H1 (cell line): ENCODE measurements around the gene FXYD7. TPM values are rescaled to one million over a fixed set of nuclear protein-coding genes. Genes with fewer than 3 reads are reported as not detected.

Experiments
- CTCF ChIA-PET: fragments of 300-600 bp; sonication (Branson Sonifier 250); formaldehyde crosslinking; loops from one replicate; lab custom pipeline; 2021; ENCODE audit not compliant: partially characterized antibody; lab: Charles Lee
- POLR2A ChIA-PET: fragments of 300-600 bp; sonication (Branson Sonifier 250); formaldehyde crosslinking; loops from one replicate; lab custom pipeline; 2021; ENCODE audit warnings: inconsistent platforms; ENCODE audit not compliant: partially characterized antibody; lab: Charles Lee
- DNase-seq, 2 experiments: peaks; one replicate each; pipeline versions ENCODE4 v3.0.0 to v3.0.0-alpha.2; 2010 to 2022; ENCODE audit warnings: low spot score in 2 of 2, low read depth in 1 of 2, mixed read lengths in 1 of 2
- FAIRE-seq: peaks from 2 replicates; lab custom pipeline; 2011; peaks lifted over from hg19 to GRCh38; lab: Jason Lieb, UNC
- H2AFZ ChIP-seq: 2 replicates; pipeline ENCODE4 v1.8.1; 2012; ENCODE audit warnings: low read length, inconsistent platforms
- H2AK5ac ChIP-seq: 2 replicates; pipeline ENCODE4 v1.6.1; 2013; ENCODE audit warnings: low read depth, low read length
- H2BK120ac ChIP-seq: replicated peaks from 2 replicates; pipeline ENCODE3; 2013; ENCODE audit warnings: low read depth, low read length, inconsistent platforms
- H2BK12ac ChIP-seq: 2 replicates; pipeline ENCODE4 v1.6.1; 2013; ENCODE audit warnings: low read depth, low read length
- H2BK15ac ChIP-seq: 2 replicates; pipeline ENCODE4 v1.6.1; 2013; ENCODE audit warnings: low read length
- H2BK20ac ChIP-seq: 2 replicates; pipeline ENCODE4 v1.6.1; 2013; ENCODE audit warnings: low read length
- H2BK5ac ChIP-seq: 2 replicates; pipeline ENCODE4 v1.6.1; 2013; ENCODE audit warnings: low read depth, low read length
- H3K14ac ChIP-seq: 2 replicates; pipeline ENCODE4 v1.6.1; 2013; ENCODE audit warnings: inconsistent platforms; ENCODE audit not compliant: insufficient read length
- H3K18ac ChIP-seq: 2 replicates; pipeline ENCODE4 v1.6.1; 2013; ENCODE audit warnings: low read length; ENCODE audit errors: extremely low read depth
- H3K23ac ChIP-seq: 2 replicates; pipeline ENCODE4 v1.6.1; 2013; ENCODE audit warnings: inconsistent platforms; ENCODE audit not compliant: insufficient read length
- H3K23me2 ChIP-seq: 2 replicates; pipeline ENCODE4 v1.6.1; 2013; ENCODE audit warnings: low read depth, low read length
- H3K27ac ChIP-seq: 2 replicates; pipeline ENCODE4 v1.6.1; 2011; ENCODE audit warnings: low read depth, low read length, inconsistent platforms
- H3K27me3 ChIP-seq, 4 experiments: replicated peaks in 1 of 4; 1 replicate in 1 of 4; 2 replicates in 3 of 4; pipeline versions ENCODE4 v1.6.1 to v1.8.1; 2011 to 2013; ENCODE audit warnings: low read length in 3 of 4, mild to moderate bottlenecking in 3 of 4, inconsistent platforms in 2 of 4, mixed read lengths in 2 of 4, moderate library complexity in 1 of 4; ENCODE audit not compliant: control insufficient read depth in 3 of 4, insufficient read depth in 3 of 4; ENCODE audit errors: extremely low read depth in 1 of 4
- H3K36me3 ChIP-seq, 4 experiments: 2 replicates each; pipeline versions ENCODE4 v1.6.1 to v1.8.1; 2011 to 2013; ENCODE audit warnings: mild to moderate bottlenecking in 4 of 4, low read length in 3 of 4, moderate library complexity in 2 of 4, control low read depth in 1 of 4, inconsistent platforms in 1 of 4; ENCODE audit not compliant: insufficient read depth in 4 of 4, control insufficient read depth in 2 of 4
- H3K4ac ChIP-seq: replicated peaks from 2 replicates; pipeline ENCODE3; 2013; ENCODE audit warnings: low read length, low read depth, mixed read lengths, inconsistent platforms; ENCODE audit not compliant: insufficient read length
- H3K4me1 ChIP-seq, 4 experiments: replicated peaks in 1 of 4; 1 replicate in 1 of 4; 2 replicates in 3 of 4; pipeline versions ENCODE4 v1.6.1 to v1.8.1; 2011 to 2013; ENCODE audit warnings: low read length in 3 of 4, inconsistent platforms in 2 of 4, mixed read lengths in 1 of 4; ENCODE audit not compliant: insufficient read depth in 4 of 4, control insufficient read depth in 3 of 4
- H3K4me2 ChIP-seq, 2 experiments: 2 replicates each; pipeline versions ENCODE4 v1.6.1 to v1.8.1; 2011 to 2013; ENCODE audit warnings: low read depth in 2 of 2, low read length in 2 of 2, control low read depth in 1 of 2, inconsistent platforms in 1 of 2, mild to moderate bottlenecking in 1 of 2; ENCODE audit not compliant: insufficient read depth in 1 of 2
- H3K4me3 ChIP-seq, 4 experiments: fragments of 200-600, 300-600 bp in 1 of 4; sonication (generic), shearing (Covaris generic), sonication (Bioruptor Twin) in 1 of 4; 2 replicates each; pipeline versions ENCODE4 v1.5.1 to v1.8.1; 2011 to 2016; ENCODE audit warnings: low read length in 4 of 4, low read depth in 3 of 4, control low read depth in 2 of 4, inconsistent platforms in 2 of 4, mild to moderate bottlenecking in 2 of 4, mixed read lengths in 1 of 4, moderate library complexity in 1 of 4; ENCODE audit not compliant: insufficient read depth in 2 of 4; ENCODE audit errors: extremely low read depth in 1 of 4
- H3K56ac ChIP-seq: replicated peaks from 2 replicates; pipeline ENCODE3; 2013; ENCODE audit warnings: low read depth, mild to moderate bottlenecking, mixed read lengths, low read length, inconsistent platforms; ENCODE audit not compliant: insufficient read length
- H3K79me1 ChIP-seq: 2 replicates; pipeline ENCODE4 v1.6.1; 2013; ENCODE audit warnings: low read depth, low read length, control low read depth
- H3K79me2 ChIP-seq, 2 experiments: 2 replicates each; pipeline versions ENCODE4 v1.6.1 to v1.8.1; 2012 to 2013; ENCODE audit warnings: low read length in 2 of 2, mild to moderate bottlenecking in 2 of 2, inconsistent platforms in 1 of 2; ENCODE audit not compliant: insufficient read depth in 2 of 2, control insufficient read depth in 1 of 2
- H3K9ac ChIP-seq, 4 experiments: replicated peaks in 1 of 4; 1 replicate in 1 of 4; 2 replicates in 3 of 4; pipeline versions ENCODE4 v1.6.1 to v1.8.1; 2011 to 2013; ENCODE audit warnings: low read depth in 3 of 4, low read length in 3 of 4, control low read depth in 2 of 4, mild to moderate bottlenecking in 2 of 4, moderate library complexity in 2 of 4, inconsistent platforms in 1 of 4; ENCODE audit errors: extremely low read depth in 1 of 4
- H3K9me3 ChIP-seq, 2 experiments: 2 replicates each; pipeline versions ENCODE4 v1.6.1 to v1.8.1; 2012 to 2013; ENCODE audit warnings: mild to moderate bottlenecking in 2 of 2, moderate library complexity in 2 of 2, control low read depth in 1 of 2, inconsistent platforms in 1 of 2, low read depth in 1 of 2, low read length in 1 of 2, mixed read lengths in 1 of 2; ENCODE audit not compliant: insufficient read depth in 2 of 2
- H4K20me1 ChIP-seq, 2 experiments: replicated peaks in 1 of 2; 2 replicates each; pipeline versions ENCODE3 to v1.8.1; 2011 to 2013; ENCODE audit warnings: inconsistent platforms in 2 of 2, low read length in 2 of 2, mild to moderate bottlenecking in 1 of 2; ENCODE audit not compliant: insufficient read depth in 2 of 2, control insufficient read depth in 1 of 2
- H4K5ac ChIP-seq: 2 replicates; pipeline ENCODE4 v1.6.1; 2013; ENCODE audit warnings: low read length, low read depth, mixed read lengths, inconsistent platforms; ENCODE audit not compliant: insufficient read length
- H4K8ac ChIP-seq: 2 replicates; pipeline ENCODE4 v1.8.0; 2013; ENCODE audit warnings: mild to moderate bottlenecking, moderate library complexity, low read length, inconsistent platforms; ENCODE audit not compliant: insufficient read depth; ENCODE audit errors: extremely low read depth
- H4K91ac ChIP-seq: replicated peaks from 2 replicates; pipeline ENCODE3; 2013; ENCODE audit warnings: low read length, mixed read lengths, inconsistent platforms; ENCODE audit not compliant: insufficient read length
- ASH2L ChIP-seq: fragments of 200-600, 300-600 bp; sonication (generic); IDR thresholded peaks from one replicate; pipeline ENCODE4 v1.7.1; 2017; ENCODE audit warnings: low read length
- ATF3 ChIP-seq: IDR thresholded peaks from 2 replicates; pipeline ENCODE4 v1.6.1; 2011; ENCODE audit warnings: low read depth, mild to moderate bottlenecking, low read length; ENCODE audit not compliant: insufficient read depth
- BACH1 ChIP-seq: IDR thresholded peaks from 2 replicates; pipeline ENCODE4 v1.6.1; 2012; ENCODE audit warnings: low read length, improper control_type of control experiment
- BCL11A ChIP-seq, 2 experiments: IDR thresholded peaks; one replicate each; pipeline ENCODE4 v1.6.1; 2011; ENCODE audit warnings: low read depth in 2 of 2, low read length in 2 of 2, mild to moderate bottlenecking in 2 of 2
- CBX5 ChIP-seq: fragments of 300-800, 300-1000 bp; sonication (generic); IDR thresholded peaks from 2 replicates; pipeline ENCODE4 v1.7.1; 2016; ENCODE audit warnings: antibody characterized with exemption, low read length, low read depth
- MAFK ChIP-seq: IDR thresholded peaks from 2 replicates; pipeline ENCODE4 v1.6.1; 2012; ENCODE audit warnings: low read depth, mild to moderate bottlenecking, improper control_type of control experiment, low read length
- RXRA ChIP-seq: IDR thresholded peaks from 2 replicates; pipeline ENCODE4 v1.6.1; 2011; ENCODE audit warnings: low read depth, mild to moderate bottlenecking, low read length, moderate library complexity; ENCODE audit not compliant: insufficient read depth
- SIRT6 ChIP-seq: IDR thresholded peaks from one replicate; pipeline ENCODE4 v1.7.1; 2012; ENCODE audit warnings: low read length, inconsistent platforms
- WGBS, 2 experiments: shearing (Covaris generic) in 1 of 2; methylation state at CpG; one replicate each; pipeline versions ENCODE4 v1.1.6 to v1.1.7; 2013 to 2015; ENCODE audit warnings: low lambda C conversion rate in 2 of 2, mixed read lengths in 2 of 2, inconsistent platforms in 1 of 2, low coverage in 1 of 2, missing lambda C conversion rate in 1 of 2; ENCODE audit not compliant: insufficient replicate concordance in 2 of 2, insufficient coverage in 1 of 2, insufficient read length in 1 of 2; ENCODE audit errors: extremely low coverage in 1 of 2, missing lambda C conversion rate in 1 of 2; 5-methylcytosine and 5-hydroxymethylcytosine counted together
- polyA plus RNA-seq, 7 experiments: library from polyadenylated mRNA; depleted of rRNA in 3 of 7; stranded (reverse) in 5 of 7; unstranded in 2 of 7; fragments of >200 nt in 5 of 7; fragments of 200-250 nt in 2 of 7; gene quantifications; 1 replicate in 5 of 7; 2 replicates in 1 of 7; 4 replicates in 1 of 7; pipeline versions ENCODE4 v1.2.1 to v1.2.3, GENCODE V29; 2011 to 2013; ENCODE audit warnings: missing spikeins in 2 of 7, mixed read lengths in 2 of 7
- total RNA-seq: library from RNA; stranded (reverse); fragmentation: NEBNext Ultra II Directional; extraction: Animal tissue kit (Norgen Biotek cat#: 25700); gene quantifications from 2 replicates; pipeline ENCODE4 v1.2.1, GENCODE V29; 2021
- TF ChIP-seq, protein P1 (sequence below): IDR thresholded peaks from 2 replicates; pipeline ENCODE4 v1.6.1; 2012; ENCODE audit warnings: inconsistent platforms

FXYD7 gene
- total and polyA plus RNA-seq, 2 of the 8 experiments (the other 6 are each of a cell fraction or from before 2014, with no cell fraction given), result 12.1 to 14.3 TPM

DNA sequence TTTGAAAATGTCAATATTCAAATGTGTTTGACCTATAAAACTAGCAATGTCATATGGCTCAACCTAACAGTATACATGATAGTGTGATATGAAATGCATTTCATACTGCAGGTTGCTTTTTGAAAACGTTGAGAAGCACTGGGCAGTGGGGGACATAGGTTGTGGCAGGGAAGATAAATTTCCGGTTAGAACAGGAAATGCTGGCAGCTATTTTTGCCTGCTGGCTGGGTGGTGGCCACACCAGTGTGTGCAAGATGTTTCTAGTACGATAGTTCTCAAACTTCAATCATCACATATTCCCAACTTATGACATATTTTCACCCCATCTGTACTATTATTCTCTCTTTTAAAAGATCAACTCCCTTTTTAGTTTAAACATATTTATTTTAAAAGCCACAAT lies 28.7 kb downstream of the FXYD7 start:
- H3K9me3 ChIP-seq, result no peaks in the 10 kb centered on the region
- H3K23me2 ChIP-seq, result no peaks in the 10 kb centered on the region
- no peak overlapping the region for H2BK20ac ChIP-seq
- no peak overlapping the region for H3K4ac ChIP-seq
- FAIRE-seq, result no peak
- H4K8ac ChIP-seq, result no peak overlapping the region
- H2BK12ac ChIP-seq, result no peak overlapping the region
- no peak overlapping the region for H4K91ac ChIP-seq
- H2BK120ac ChIP-seq, result no peak overlapping the region
- no peaks in the 10 kb centered on the region for H3K79me1 ChIP-seq
- H3K36me3 ChIP-seq, result peaks cover 0 to 10% (median 5%) of the 10 kb centered on the region in 4 experiments; a peak in 5 of 8 replicates
- ChIA-PET CTCF (interaction anchor here (0.7 to 2.5 kb wide), 5 partner anchors 11 to 679 kb away, joined by 3 to 10 read pairs (median 3); partner anchors contain the start of gene FXYD5), POLR2A (interaction anchor here (0.6 to 4.0 kb wide), 13 partner anchors 8 to 95 kb away, joined by 3 to 28 read pairs (median 4); partner anchors contain the start of gene FXYD5)
- no peak overlapping the region for H2BK15ac ChIP-seq
- H4K20me1 ChIP-seq, result no peaks in the 10 kb centered on the region
- no peak overlapping the region for H3K9ac ChIP-seq
- H3K27ac ChIP-seq, result no peak overlapping the region
- no peak overlapping the region for H3K4me3 ChIP-seq
- WGBS, 2 experiments, result 92% methylated on average over 3 of the region's 3 CpGs; no CpG with 5 or more reads in 1 of the 2 experiments
- H4K5ac ChIP-seq, result no peak overlapping the region
- no peaks in the 10 kb centered on the region for H3K27me3 ChIP-seq
- H3K79me2 ChIP-seq, result no peaks in the 10 kb centered on the region
- no peak overlapping the region for H2BK5ac ChIP-seq
- H3K23ac ChIP-seq, result no peak overlapping the region
- no peak overlapping the region for H3K18ac ChIP-seq
- H3K14ac ChIP-seq, result no peak overlapping the region
- no peak overlapping the region for H3K56ac ChIP-seq
- no peaks in the 10 kb centered on the region for H3K4me1 ChIP-seq
- no peak for DNase-seq
- H2AFZ ChIP-seq, result no peak overlapping the region
- no peak overlapping the region for H3K4me2 ChIP-seq
- no peak overlapping the region for H2AK5ac ChIP-seq
- TF ChIP-seq RXRA (no peak), BACH1 (no peak), BCL11A (IDR thresholded peaks at IDR 0.05; ENCODE audit: low read depth in 2 of 2, low read length in 2 of 2) (no peak), MAFK (no peak), SIRT6 (no peak), ATF3 (no peak), CBX5 (no peak), ASH2L (no peak)
- TF ChIP-seq, protein P1, sequence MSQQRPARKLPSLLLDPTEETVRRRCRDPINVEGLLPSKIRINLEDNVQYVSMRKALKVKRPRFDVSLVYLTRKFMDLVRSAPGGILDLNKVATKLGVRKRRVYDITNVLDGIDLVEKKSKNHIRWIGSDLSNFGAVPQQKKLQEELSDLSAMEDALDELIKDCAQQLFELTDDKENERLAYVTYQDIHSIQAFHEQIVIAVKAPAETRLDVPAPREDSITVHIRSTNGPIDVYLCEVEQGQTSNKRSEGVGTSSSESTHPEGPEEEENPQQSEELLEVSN, result no peak
